DLD1 (cell line): ENCODE data around the gene OR51E2.
"Not testable (repeated sequence)": the region's sequence is repeated elsewhere in the genome, so short reads cannot be mapped to it uniquely, and the experiment has no call there.

Experiments
- in situ Hi-C: cut with HindIII; loops from 2 replicates; pipeline ENCODE4 v1.10.0; 2017; ENCODE audit warnings: low sequenced_read_pairs

Gene OR51E2

GRCh38 chr11:4697585-4697984 is at the start of gene OR51E2:
OR51E2 (minus strand) TSS chr11:4697853; CDS start chr11:4682711, 15,142 bp downstream.
- in situ Hi-C loops, result no loop called here

GRCh38 chr11:4740735-4741134 is 43.1 kb upstream of the OR51E2 start:
- in situ Hi-C loops, result no loop called here

- in situ Hi-C loops, result no loop called here
Measured at GRCh38 chr11:4727171-4727570, 29.5 kb upstream of the OR51E2 start.

GRCh38 chr11:4722616-4723534 is 25.2 kb upstream of the OR51E2 start:
- in situ Hi-C loops, result not testable (repeated sequence)

- in situ Hi-C loops, result no loop called here
Measured at GRCh38 chr11:4714300-4714699, 16.6 kb upstream of the OR51E2 start.

GRCh38 chr11:4713241-4713640 is 15.6 kb upstream of the OR51E2 start:
- in situ Hi-C loops, result no loop called here

- in situ Hi-C loops, result no loop called here
Measured at GRCh38 chr11:4704790-4705334, 7.2 kb upstream of the OR51E2 start.

GRCh38 chr11:4704054-4704789 is 6.6 kb upstream of the OR51E2 start, which contains the start of gene MMP26:
MMP26 (plus strand) TSS chr11:4704784.
- in situ Hi-C loops, result no loop called here

GRCh38 chr11:4700436-4700820 is 2.8 kb upstream of the OR51E2 start:
- in situ Hi-C loops, result no loop called here

GRCh38 chr11:4699697-4700435 is 2.2 kb upstream of the OR51E2 start:
- in situ Hi-C loops, result no loop called here

GRCh38 chr11:4695442-4695841 is 2.2 kb downstream of the OR51E2 start:
- in situ Hi-C loops, result no loop called here

GRCh38 chr11:4684631-4685285 is 12.9 kb downstream of the OR51E2 start:
- in situ Hi-C loops, result no loop called here

GRCh38 chr11:4682623-4683419 is 14.8 kb downstream of the OR51E2 start:
- in situ Hi-C loops, result no loop called here

GRCh38 chr11:4680341-4680740 is 17.3 kb downstream of the OR51E2 start:
- in situ Hi-C loops, result no loop called here

- in situ Hi-C loops, result no loop called here
Measured at GRCh38 chr11:4677948-4678347, 19.7 kb downstream of the OR51E2 start.

GRCh38 chr11:4673781-4674180 is 23.9 kb downstream of the OR51E2 start:
- in situ Hi-C loops, result no loop called here

GRCh38 chr11:4672470-4672869 is 25.2 kb downstream of the OR51E2 start:
- in situ Hi-C loops, result no loop called here

- in situ Hi-C loops, result no loop called here
Measured at GRCh38 chr11:4671741-4672140, 25.9 kb downstream of the OR51E2 start.

GRCh38 chr11:4665424-4665823 is 32.2 kb downstream of the OR51E2 start:
- in situ Hi-C loops, result no loop called here

- in situ Hi-C loops, result no loop called here
Measured at GRCh38 chr11:4664786-4665185, 32.9 kb downstream of the OR51E2 start.
